NCI-H1048 (cell line): ENCODE data around the gene CFAP61.

Experiments
- DNase-seq: peaks from one replicate; lab custom pipeline; 2025; lab: John Stamatoyannopoulos, UW

CFAP61 gene

DNA sequence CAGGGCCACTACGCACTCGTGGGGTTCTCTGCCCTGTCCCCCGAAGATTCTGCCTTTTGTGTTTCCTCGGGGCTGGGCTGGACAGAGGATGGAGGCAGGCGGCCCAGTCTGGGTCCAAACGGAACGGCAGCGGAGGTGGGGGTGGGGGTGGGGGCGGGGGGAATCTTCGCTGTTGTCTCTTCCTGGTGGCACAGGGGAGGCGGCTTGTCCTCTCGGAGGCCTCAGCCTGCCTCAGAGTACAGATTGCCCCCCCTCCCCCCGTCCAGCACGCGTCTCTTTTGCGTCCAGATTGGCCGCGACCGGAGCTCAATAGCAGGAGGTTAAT lies 314.2 kb downstream of the CFAP61 start:
- no peak for DNase-seq

DNA sequence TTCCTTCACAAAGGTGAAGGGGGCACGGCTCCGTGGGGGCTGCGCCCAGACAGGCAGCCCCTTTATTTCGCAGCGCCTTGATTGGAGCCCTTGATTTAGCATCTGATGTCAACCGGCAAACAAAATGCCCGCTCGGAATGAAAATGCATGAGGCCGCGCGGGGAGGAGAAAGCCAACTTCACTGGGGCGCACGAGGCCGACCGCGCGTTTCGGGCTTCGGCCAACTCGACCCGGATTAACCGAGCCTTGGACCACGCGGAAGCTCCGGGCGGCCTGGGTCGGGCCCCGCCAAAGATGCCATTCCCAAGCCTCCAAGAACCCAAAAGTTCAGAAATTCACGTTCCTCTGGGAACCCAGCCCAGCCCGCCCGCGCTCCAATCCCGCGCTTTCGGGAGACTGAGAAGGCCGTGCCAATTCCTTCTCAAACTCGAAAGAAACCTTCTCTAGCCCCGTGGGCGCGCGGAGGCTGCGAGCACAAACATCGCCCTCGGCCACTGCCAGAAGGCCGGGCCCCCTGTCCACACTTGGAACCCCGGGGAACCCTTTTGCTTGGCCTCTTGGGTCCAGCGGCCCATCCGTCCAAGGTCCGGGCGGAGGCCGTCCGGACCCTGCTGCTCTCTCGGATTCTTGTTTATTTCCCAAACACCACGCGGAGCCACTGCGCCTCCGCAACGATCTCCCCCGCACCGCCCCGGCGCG lies 314.7 kb downstream of the CFAP61 start:
- DNase-seq = no peak

DNA sequence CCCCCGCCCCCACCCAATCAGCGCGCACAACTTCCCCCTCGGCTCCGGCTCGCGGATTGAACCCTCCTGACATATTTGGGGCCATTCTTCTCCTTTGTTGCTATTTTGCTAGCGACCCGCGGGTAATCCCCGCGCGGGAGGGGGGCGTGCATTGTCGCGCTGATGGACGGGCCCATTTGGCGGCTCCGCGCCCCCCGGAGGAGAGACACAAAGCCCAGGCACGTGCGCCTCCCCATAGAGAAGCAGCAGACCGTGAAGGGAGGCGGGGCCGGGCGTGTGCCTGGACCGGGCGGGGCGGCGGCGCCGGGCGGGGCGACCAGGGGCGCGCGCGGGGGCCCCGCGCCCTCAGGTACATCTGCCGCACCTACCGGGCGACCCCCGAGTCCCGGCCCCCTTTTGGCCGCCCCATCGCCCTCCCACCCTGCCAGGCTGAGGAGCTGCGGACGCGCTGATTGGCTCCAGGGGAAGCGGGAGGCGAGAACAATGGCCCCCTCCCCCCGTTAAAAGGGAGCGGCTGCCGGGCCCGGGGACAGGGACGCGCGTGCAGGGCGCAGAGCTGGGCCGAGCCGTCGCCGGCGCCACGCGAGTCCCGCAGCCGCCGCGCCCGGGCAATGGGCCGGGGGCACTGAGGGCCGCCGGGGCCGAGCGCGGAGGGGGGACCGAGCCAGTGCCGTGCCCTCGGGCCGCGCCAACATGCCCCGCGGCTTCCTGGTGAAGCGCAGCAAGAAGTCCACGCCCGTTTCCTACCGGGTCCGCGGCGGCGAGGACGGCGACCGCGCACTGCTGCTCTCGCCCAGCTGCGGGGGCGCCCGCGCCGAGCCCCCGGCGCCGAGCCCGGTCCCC lies 315.5 kb downstream of the CFAP61 start, which contains the start of gene INSM1:
Gene INSM1, plus strand, starts transcription at position 530 of the 843 bp plus-strand sequence. Its CDS starts 164 bp downstream, at position 694.
- DNase-seq = no peak

DNA sequence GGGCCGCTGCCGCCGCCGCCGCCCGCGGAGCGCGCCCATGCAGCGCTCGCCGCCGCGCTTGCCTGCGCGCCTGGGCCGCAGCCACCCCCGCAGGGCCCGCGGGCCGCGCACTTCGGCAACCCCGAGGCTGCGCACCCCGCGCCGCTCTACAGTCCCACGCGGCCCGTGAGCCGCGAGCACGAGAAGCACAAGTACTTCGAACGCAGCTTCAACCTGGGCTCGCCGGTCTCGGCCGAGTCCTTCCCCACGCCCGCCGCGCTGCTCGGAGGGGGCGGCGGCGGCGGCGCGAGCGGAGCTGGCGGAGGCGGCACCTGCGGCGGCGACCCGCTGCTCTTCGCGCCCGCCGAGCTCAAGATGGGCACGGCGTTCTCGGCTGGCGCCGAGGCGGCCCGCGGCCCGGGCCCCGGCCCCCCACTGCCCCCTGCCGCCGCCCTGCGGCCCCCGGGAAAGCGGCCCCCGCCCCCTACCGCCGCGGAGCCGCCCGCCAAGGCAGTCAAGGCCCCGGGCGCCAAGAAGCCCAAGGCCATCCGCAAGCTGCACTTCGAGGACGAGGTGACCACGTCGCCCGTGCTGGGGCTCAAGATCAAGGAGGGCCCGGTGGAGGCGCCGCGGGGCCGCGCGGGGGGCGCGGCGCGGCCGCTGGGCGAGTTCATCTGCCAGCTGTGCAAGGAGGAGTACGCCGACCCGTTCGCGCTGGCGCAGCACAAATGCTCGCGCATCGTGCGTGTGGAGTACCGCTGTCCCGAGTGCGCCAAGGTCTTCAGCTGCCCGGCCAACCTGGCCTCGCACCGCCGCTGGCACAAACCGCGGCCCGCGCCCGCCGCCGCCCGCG lies 316.3 kb downstream of the CFAP61 start:
- no peak for DNase-seq

DNA sequence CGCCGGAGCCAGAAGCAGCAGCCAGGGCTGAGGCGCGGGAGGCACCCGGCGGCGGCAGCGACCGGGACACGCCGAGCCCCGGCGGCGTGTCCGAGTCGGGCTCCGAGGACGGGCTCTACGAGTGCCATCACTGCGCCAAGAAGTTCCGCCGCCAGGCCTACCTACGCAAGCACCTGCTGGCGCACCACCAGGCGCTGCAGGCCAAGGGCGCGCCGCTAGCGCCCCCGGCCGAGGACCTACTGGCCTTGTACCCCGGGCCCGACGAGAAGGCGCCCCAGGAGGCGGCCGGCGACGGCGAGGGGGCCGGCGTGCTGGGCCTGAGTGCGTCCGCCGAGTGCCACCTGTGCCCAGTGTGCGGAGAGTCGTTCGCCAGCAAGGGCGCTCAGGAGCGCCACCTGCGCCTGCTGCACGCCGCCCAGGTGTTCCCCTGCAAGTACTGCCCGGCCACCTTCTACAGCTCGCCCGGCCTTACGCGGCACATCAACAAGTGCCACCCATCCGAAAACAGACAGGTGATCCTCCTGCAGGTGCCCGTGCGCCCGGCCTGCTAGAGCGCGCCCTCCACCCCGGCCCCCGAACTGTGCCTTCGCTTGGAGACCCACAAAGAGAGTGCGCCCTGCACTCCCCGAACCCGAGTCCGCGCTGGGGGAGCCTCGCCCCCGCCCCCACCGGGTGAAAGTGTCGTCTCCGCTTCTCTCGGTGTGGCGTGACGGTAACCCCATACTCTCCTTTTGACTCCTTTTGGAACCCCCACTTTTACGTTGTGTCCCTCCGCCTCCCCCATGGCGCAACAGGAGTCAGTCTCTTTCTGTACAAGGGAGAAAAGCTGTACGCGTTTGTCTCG lies 317.1 kb downstream of the CFAP61 start:
- no peak for DNase-seq

DNA sequence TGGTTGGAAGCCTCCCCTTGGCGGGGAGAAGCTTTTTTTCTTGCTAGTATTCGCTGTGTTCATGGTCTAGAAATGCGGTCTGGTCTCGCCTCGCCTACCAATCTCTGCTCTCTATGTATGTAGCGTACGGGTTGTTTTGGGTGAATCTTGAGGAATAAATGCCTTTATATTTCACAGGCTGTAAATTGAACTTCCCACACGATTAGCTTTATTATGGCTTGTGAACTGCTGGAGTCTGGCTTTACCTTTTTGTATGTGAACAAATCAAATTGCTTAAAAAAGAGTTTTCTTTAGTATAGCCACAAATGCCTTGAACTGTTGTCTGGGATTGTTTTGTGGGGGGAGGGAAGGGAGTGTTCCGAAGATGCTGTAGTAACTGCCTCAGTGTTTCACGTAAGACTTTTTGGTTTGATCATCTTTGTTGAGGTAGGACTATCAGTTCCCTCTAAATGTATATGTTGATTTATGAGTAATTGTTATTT lies 317.8 kb downstream of the CFAP61 start:
- DNase-seq = no peak

DNA sequence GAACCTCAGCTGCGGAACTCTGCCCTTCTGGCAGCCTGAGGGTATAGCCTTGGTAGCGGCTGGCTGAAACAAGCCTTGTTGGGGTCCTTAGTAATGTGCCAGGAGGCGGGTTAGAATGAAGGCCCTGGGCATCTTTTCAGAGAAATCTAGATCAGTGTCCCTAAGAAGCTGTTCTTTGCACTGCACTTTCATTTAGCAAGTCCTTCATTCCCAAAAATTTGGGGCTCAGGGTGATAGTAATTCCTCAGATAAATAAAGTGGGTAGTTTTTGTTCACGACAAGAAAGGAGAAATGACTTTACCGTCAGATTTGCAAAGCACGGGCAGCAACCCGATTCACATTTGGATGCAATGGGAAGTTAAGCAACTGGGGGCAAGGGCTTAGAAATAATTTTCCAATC lies 318.8 kb downstream of the CFAP61 start:
- no peak for DNase-seq

DNA sequence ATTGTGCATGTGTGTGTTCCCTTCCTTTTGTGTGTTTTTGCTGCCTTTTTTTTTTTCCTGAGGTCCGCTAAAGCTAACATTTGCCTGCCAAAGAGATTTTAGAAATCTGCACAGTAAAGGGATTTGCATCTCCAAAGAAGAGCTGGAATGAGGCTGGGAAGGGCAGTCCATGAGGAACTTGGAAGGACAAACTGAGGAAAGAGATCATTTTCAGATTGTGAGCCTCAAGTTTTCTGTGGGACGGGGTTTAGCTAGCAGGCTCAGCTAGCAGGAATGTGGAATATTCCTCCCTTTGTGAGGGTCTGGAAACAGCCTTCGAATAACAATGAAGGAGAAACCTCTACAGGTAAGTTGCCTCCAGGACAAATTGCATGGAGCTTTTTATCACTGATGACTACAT lies 319.3 kb downstream of the CFAP61 start:
- no peak for DNase-seq

DNA sequence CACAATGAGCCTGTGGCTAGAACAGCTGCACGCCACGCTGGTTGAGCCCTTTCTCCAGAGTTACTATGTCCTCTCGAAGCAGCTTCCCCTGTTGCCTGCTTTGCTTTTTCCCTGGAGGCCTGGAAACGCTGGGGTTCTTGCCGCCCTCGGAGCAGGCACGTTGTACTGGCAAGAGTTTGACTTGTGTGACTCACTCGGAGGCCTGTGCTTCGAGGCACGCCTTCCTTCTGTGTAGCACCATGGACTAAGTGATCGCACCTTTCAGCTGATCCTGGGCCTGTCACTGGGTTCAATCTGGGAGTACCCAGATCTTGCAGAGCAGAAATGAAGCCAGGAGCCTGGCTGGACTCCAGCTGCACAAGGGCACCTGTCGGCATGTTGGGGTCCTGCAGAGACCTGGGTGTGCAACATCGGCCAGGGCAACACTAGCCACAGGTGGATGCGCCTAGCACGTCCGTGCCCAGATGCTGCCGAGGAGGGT lies 320.8 kb downstream of the CFAP61 start:
- no peak for DNase-seq

DNA sequence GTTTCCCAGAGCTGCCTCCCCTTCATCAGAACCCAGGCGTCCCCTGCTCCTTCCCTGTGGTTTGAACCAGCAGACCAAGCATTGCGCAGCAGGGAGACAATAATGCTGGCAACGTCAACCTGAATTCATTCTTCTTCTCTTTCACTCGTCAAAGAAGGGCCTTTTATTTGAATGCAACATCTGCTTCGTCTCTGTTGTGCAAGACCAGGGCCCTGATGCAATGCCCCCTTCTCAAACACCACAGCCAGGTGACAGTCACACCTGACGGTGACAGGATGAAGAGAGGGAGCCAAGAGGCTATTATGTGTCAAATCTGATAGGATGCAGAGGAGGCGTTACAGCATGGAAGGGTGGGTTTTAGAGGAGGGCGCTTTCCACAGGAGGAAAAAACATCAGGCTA lies 323.5 kb downstream of the CFAP61 start:
- no peak for DNase-seq

DNA sequence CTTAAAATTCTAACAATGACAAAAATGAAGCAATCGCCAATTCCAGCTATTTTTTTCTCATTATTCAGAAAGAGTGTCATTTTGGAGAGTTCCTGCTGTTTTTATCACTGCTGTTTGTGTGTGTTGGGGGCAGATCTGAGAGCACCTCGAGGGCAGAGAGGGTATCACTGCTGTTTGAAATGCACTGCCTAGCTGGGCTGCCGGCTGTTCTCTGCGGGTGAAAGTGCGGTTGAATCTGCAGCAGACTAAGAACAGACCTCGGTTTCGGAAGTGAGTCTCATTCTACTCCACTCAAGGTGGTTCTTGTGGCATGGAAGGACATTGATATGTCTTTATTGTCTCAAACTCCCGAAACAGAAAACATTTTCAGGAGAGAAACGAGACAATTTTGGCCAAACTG lies 333.9 kb downstream of the CFAP61 start:
- DNase-seq = no peak

DNA sequence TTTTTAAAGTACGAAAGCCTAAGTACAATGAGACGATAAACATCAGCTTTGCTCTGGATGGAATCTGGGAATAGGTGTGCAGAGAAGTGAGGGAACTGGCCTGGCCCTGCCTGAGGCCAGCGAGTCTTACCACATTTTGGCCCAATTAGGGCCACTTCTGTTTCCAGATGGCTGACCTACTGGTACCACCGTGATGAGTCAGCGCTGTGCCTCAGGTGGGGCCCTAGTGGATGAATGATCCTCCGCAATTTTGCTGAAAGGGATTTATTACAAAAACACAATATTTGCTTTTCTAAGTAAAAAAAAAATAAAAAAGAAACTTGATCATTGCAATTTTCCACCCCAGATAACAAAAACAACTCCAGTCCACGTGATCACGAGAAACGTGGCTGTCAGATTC lies 338.1 kb downstream of the CFAP61 start:
- DNase-seq = no peak

DNA sequence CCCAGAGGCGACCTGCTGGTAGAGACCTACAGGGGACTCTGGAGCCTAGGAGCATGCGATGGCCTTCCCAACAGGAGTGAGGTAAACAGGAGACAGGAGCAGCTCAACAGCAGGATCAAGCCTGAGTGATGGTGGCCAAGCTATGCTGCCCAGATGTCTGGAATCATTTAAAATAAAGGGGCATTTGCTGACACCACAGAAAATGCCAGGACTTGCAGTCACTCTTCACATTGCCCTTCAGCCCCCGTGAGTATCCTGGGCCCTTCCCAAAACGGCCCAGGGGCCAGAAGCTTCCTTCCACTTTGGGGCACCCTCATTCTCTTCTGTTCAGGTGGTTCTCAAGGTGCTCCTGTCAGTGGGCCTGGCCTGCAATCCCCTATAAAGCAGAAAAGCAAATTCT lies 338.8 kb downstream of the CFAP61 start:
- no peak for DNase-seq

DNA sequence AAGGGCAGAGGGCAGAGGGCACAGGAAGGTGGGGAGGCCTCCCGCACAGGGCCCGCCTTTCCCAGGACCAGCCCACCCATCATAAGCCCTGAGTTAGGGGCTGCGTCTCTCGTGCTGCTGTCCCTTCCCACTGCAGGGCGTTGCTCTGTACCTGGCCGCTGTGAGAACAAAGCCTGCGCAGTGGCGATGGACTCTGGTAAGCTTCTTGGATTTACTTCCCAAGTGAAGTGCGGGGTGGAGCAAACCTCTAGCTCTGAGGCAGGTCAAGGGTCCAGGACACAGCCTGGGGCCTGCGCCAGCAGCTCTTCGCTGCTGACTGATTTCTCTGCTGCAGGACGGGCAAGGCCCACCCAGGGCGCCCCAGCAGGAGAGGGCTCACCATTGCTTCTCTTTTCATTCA lies 339.4 kb downstream of the CFAP61 start:
- no peak for DNase-seq

DNA sequence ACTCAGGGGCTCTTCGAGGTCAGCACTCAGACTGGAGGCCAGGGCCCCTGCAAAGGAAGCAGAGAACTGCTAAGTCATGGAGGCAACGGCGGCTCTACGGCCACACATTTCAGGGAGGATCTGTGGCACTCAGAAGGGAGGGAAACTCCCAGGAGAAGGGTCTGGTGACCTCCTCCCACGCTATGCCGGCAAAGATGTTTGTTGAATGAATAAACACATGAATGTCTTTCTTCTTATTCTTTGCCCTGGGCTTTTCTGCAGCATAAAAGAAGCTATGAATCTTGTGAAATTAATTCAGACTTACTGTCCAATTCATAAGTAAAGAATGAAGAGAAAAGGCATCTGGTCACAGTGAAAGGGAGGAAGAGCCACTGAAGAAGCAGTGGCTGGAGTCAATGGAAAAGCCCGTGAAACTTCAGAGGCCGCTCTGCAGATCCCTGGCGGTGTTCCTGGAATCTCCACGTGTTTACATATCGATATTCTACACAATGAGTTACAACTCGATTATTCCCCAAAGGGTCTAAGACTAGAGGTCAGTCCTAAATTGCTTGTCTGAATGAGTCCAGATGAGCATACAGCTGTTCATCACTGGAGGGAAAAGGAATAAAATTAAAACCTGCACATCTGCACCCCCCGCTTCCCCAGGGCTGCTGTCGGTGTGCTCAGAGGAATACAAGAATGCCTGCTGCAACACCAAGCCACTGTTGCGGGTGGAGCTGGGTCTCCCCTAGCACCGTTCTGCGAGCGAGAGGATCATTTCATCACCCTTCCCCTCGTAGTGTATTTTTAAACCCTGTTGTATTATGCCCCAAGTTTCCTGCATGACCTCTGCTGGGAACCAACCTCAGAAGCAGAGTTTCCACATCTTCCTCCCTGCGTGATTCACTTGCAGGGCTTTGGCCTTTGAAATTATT lies 341.1 kb downstream of the CFAP61 start:
- no peak for DNase-seq

DNA sequence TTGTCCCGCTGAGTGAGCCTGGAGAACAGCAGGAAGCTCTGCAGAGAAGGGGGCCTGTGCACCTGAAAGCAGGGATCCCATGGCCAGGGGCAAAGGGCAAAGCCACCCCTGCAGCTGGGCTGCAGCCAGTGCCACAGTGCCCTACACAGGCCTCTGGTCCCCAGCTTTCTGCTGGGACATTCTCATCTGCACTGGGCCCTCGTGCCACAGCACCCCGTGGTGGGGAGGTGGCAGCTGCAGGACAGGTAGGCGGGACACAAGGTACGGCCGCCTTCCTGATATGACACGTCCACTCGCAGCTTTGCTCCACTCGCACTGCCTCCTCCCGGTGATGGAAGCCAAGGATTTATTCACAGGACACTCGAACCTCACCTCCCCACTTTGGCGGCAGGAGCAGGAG lies 342.8 kb downstream of the CFAP61 start:
- DNase-seq = no peak

DNA sequence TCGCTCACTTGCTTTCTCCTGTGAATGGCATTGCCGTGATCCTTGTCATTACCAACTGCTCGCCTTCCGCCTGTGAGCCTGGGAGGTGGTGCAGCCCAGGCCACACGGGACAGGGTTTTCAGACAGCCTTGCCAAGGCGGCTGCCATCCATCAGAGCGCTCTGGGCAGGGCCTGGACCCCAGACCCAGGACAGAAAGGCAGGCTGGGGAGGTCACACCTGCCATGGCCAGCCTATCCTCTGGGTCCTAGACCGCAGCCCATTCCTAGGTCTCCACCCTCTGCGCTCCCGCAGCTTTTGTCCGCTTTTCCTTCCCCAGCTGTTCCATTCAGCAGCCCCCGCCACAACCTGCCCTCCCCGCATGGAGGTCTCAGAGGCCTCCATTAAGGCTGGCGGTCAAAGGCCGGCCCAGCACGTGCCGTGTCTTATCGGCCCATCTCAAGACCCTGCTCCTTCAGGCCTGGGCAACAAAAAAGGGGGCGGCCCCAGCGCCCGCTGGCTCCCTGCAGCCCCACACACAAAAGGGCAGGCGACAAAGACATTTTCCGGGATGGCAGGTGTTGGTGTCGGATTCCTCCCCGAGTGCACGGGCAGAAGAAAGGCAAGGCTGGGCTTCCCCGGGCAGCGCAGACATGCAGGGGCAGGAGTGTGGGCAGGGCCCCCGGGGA lies 343.7 kb downstream of the CFAP61 start:
- DNase-seq = no peak

DNA sequence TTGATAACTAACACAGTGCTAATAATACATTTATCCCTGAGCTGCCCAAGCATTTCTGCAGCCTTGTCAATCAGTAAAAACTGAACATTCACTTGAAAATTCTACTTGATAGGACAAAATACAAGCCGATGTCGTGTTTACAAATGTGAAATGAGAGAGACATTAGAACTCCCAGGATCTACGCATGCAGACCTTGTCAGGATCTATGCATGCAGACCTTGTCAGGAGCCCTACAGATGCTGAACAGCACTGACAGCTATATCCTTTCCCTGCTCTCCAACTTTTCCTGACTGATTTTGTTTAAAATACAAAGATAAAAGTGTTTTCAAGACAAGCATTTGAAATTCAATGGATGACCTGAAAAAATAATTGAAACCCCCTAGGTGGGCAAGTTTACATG lies 344.5 kb downstream of the CFAP61 start:
- no peak for DNase-seq

DNA sequence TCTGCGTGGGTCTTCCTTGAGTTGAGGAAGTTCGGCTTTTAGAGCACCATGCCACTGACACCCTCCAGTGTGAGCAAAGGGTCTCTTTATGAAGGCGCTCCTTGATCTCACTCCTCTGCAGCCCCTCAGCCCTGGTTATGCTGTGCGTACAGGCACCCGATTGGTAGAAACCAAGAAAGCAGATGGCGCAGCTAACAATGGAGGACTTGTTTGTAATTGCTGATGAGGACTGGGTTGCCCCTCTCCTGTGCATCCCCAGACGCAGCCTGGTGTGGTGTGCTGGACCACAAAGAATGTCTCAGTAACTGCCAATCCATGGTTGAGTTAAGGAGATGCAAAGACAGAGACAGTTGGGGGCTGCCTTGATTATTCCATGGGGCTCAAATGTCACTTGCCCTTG lies 345.8 kb downstream of the CFAP61 start:
- no peak for DNase-seq
